IPS-NIHi7 (cell line): ENCODE measurements around the gene INPP1.

Experiments used
- DNase-seq: peaks from one replicate; pipeline ENCODE4 v3.0.0; 2012; ENCODE audit warnings: mixed read lengths; ENCODE audit errors: extremely low spot score

The INPP1 gene

GRCh38 chr2:190408538-190409271 lies 65.3 kb downstream of the INPP1 start:
- DNase-seq, result peak; percentile 46

GRCh38 chr2:190409616-190410015 lies 66.2 kb downstream of the INPP1 start:
- no peak for DNase-seq

GRCh38 chr2:190410166-190410565 lies 66.8 kb downstream of the INPP1 start:
- no peak for DNase-seq

GRCh38 chr2:190412966-190413365 lies 69.6 kb downstream of the INPP1 start:
- DNase-seq, result no peak

- no peak for DNase-seq
These were observed 70.0 kb downstream of the INPP1 start for GRCh38 chr2:190413421-190413820.

GRCh38 chr2:190415251-190415650 lies 71.9 kb downstream of the INPP1 start:
- no peak for DNase-seq

- no peak for DNase-seq
These were observed 72.7 kb downstream of the INPP1 start for GRCh38 chr2:190415794-190416775.

GRCh38 chr2:190417045-190417842 lies 73.9 kb downstream of the INPP1 start:
- DNase-seq, result no peak

- DNase-seq, result no peak
These were observed 75.3 kb downstream of the INPP1 start for GRCh38 chr2:190418727-190419126.

GRCh38 chr2:190420801-190421200 lies 77.4 kb downstream of the INPP1 start:
- no peak for DNase-seq
